22Rv1 (cell line): ENCODE measurements around the gene SKI.
"Not testable (repeated sequence)": the region's sequence is repeated elsewhere in the genome, so short reads cannot be mapped to it uniquely, and the experiment has no call there.

Experiments used
- H3K27ac ChIP-seq: fragments of 450-650 bp; 2 replicates; pipeline ENCODE4 v1.5.1; 2017
- ZFX ChIP-seq: fragments of 450-650 bp; IDR thresholded peaks from 2 replicates; pipeline ENCODE4 v1.6.1; 2017; ENCODE audit warnings: antibody characterized with exemption, borderline replicate concordance
- TF ChIP-seq, protein P1 (sequence below): fragments of 450-650 bp; IDR thresholded peaks from 2 replicates; pipeline ENCODE4 v1.5.1; 2017; ENCODE audit warnings: mild to moderate bottlenecking

The SKI gene

DNA sequence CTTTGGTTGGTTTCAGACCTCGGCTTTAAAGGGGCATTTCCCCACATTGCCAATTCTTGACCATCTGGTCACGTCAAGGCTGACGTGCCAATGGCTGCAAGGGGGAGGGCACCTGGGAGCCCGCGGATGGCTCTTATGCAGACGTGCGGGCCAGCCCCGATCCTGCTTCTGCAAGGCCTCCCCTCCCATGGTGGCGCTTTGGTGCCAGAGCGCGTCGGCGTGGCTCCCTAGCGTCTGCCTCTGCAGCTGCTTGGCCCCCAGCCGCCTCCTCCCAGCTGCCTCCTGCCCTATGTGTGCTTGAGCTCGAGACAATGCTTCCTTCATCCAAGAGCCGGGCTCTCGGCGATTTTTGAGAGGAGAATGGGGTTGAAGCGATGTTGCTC lies 29.1 kb downstream of the SKI start:
- no peak overlapping the region for H3K27ac ChIP-seq
- TF ChIP-seq, protein P1, sequence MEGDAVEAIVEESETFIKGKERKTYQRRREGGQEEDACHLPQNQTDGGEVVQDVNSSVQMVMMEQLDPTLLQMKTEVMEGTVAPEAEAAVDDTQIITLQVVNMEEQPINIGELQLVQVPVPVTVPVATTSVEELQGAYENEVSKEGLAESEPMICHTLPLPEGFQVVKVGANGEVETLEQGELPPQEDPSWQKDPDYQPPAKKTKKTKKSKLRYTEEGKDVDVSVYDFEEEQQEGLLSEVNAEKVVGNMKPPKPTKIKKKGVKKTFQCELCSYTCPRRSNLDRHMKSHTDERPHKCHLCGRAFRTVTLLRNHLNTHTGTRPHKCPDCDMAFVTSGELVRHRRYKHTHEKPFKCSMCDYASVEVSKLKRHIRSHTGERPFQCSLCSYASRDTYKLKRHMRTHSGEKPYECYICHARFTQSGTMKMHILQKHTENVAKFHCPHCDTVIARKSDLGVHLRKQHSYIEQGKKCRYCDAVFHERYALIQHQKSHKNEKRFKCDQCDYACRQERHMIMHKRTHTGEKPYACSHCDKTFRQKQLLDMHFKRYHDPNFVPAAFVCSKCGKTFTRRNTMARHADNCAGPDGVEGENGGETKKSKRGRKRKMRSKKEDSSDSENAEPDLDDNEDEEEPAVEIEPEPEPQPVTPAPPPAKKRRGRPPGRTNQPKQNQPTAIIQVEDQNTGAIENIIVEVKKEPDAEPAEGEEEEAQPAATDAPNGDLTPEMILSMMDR = no peak
- no peak for TF ChIP-seq ZFX

DNA sequence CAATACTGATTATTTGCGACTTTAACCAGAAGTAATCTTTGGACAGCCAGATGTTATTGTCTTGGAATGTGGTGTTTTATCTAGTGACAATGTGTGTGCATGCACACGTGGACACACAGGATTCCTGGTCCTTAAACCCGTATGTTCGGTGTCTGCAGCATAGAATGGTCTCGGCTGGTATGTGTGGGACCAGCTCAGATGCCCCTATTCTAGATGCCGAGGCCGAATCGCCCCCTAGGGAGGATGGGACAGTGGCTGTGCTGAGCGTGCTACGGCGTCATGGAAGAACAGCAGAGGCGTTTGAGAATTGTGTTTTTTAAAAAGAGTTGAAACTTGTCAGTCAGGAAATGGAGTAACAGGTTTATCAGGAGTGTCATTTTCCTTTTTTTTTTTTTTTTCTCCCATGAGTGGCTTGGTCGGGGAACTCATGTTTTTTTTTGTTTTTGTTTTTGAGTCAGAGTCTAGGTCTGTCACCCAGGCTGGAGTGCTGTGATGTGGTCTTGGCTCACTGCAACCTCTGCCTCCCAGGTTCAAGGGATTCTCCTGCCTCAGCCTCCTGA lies 30.1 kb downstream of the SKI start:
- TF ChIP-seq ZFX = no peak
- TF ChIP-seq, protein P1 = no peak

DNA sequence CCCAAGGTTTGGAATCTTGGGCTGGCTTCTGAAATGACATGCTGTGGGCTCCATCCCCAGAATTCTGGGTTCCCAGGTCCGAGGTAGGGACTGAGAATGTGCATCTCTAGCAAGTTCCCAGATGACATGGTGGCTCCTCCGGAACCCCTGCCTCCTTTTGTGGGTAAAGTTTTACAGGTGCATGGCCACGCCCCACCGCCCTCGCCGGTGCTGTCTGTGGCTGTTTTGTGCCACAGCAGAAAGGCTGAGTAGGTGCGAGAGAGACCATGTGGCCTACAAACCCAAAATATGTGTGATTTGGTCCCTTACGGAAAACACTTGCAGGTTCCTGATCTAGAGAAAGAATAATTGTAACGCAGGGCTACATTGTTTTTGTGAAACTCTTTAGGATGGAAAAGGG lies 30.9 kb downstream of the SKI start:
- no peak overlapping the region for H3K27ac ChIP-seq
- TF ChIP-seq, protein P1 = no peak
- no peak for TF ChIP-seq ZFX

More for the DNA sequence above, 30.1 kb downstream of the SKI start:
- no peak overlapping the region for H3K27ac ChIP-seq

DNA sequence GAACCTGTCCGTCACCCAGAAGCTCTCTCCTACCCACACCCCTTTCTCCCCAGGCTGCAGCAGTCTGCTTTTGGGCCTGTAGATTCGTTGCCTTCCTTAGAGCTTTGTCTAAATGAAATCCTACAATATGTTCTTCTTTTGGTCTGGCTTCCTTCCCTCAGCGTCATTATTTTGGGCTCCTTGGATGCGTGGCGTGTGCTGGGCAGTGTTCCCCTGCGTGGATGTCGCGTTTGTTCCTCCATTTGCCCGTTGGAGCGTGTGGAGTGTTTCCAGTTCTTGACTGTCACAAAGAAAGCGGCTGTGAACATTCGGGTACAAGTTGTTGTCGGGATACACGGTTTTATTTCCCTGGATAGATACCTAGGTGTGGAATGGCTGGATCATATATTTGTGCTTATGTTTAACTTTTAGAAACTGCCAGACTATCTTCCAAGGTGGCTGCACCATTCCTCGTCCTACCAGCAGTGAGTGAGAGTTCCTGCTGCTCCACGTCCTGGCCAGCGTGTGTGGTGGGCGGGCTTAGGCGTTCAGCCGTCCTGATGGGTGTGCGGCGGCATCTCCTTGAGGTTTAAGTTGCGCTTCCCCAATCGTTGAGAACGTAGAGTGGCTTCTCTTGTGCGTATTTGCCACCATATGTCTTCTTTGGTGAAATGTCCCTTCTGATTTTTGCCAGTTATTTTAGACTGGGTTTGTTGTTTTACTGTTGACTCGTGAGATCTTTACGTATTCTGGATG lies 31.7 kb downstream of the SKI start:
- H3K27ac ChIP-seq = no peak overlapping the region
- no peak for TF ChIP-seq ZFX
- TF ChIP-seq, protein P1 = no peak

DNA sequence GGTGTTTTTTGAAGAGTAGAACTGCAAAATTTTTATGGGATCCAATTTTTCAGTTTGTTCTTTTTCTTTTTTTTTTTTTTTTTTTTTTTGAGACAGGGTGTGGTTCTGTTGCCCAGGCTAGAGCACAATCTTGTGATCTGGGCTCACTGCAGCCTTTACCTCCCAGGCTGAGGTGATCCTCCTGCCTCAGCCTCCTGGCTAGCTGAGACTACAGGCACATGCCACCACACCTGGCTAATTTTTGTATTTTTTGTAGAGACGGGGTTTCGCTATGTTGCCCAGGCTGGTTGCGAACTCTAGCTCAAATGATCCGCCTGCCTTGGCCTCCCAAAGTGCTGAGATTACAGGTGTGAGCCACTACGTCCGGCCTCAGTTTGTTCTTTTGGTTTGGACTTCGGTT lies 32.4 kb downstream of the SKI start:
- not testable (repeated sequence) for H3K27ac ChIP-seq

DNA sequence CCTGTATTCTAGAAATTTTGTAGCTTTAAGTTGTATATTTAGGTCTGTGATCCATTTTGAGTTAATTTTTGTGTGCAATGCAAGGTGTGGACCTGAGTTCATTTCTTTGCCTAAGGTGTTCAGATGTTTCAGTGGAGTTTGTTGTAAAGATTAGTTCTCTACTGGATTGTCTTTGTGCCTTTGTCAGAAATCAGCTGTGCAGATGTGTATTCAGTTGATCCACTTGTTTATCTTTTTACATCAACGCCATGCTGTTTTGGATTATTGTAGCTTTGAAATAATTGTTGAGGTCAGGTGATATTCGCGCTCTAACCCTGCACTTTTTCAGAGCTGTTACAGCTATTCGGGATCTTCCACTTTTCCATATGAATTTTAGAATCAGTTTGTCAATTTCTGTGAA lies 32.8 kb downstream of the SKI start:
- H3K27ac ChIP-seq = no peak overlapping the region
- TF ChIP-seq, protein P1 = no peak
- TF ChIP-seq ZFX = no peak

DNA sequence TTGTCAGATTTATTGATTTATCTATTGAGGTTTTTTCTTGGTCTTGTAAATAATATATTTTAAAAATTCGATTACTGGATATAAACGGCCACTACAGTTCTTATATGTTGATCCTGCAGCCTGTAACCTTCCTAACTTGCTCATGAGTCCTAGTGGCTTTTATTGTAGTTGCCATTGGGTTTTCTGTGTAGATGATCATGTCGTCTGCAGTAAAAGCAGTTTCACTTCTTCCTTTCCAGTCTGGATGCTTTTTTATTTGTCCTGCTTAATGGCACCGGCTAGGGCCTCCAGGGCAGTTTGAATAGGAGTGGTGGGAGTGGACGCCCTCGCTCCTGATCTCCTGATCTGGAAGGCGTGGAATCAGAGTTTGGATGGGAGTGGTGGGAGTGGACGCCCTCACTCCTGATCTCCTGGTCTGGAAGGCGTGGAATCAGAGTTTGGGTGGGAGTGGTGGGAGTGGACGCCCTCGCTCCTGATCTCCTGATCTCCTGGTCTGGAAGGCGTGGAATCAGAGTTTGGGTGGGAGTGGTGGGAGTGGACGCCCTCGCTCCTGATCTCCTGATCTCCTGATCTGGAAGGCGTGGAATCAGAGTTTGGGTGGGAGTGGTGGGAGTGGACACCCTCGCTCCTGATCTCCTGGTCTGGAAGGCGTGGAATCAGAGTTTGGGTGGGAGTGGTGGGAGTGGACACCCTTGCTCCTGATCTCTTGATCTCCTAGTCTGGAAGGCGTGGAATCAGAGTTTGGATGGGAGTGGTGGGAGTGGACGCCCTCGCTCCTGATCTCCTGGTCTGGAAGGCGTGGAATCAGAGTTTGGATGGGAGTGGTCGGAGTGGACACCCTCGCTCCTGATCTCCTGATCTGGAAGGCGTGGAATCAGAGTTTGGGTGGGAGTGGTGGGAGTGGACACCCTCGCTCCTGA lies 33.6 kb downstream of the SKI start:
- not testable (repeated sequence) for H3K27ac ChIP-seq

DNA sequence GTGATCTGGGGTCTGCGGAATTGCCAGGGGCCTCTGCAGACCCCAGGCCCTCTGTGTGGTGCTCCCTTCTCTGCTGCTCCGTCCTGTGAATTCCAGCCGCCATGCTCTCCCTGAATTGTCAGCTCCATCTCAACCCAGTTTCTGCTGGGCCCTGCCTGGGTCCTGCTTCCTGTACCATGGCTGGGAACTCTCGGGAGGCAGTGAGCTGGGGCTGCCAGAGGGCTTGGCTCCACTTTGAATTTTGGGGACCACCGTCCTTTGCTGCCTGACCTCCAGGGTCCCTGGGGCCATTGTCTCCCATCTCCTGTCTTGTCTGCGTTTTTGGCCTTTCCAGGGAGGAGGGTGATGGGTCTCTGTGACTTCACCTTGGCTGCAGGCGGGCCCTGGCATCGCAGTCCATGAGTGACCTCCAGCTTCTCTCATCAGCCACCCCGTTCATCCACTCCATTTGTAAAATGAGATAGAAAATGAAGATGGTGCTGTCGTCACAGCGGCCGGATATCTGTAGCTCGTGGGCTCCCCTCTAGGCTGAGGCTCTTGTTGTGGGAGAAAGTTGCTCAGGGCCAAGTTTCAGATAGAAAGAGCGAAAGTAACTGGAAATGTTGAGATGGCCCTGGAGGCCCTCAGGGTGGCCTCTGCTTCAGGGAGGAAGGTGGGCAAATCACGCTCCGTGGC lies 38.3 kb downstream of the SKI start:
- TF ChIP-seq ZFX = no peak
- TF ChIP-seq, protein P1 = no peak
- H3K27ac ChIP-seq = no peak overlapping the region
